Neural crest cell (in vitro differentiated cells): Measurements from ENCODE around the gene MIF. TPM values are rescaled to one million over a fixed set of nuclear protein-coding genes. Genes with fewer than 3 reads are reported as not detected.

Experiments
- DNase-seq: peaks from one replicate; pipeline ENCODE4 v3.0.0; 2021; ENCODE audit warnings: low read depth, mixed read lengths, low spot score
- H3K27ac Mint-ChIP-seq: one replicate; pipeline ENCODE4 v1.8.0; 2021; ENCODE audit warnings: mild to moderate bottlenecking, mixed read lengths; ENCODE audit not compliant: unreplicated experiment
- H3K27me3 Mint-ChIP-seq: 2 replicates; pipeline ENCODE4 v1.8.0; 2021; ENCODE audit warnings: low read depth, mild to moderate bottlenecking, mixed read lengths
- H3K36me3 Mint-ChIP-seq: 2 replicates; pipeline ENCODE4 v1.8.0; 2021; ENCODE audit warnings: low read depth, mild to moderate bottlenecking, mixed read lengths
- H3K4me1 Mint-ChIP-seq: 2 replicates; pipeline ENCODE4 v1.8.0; 2021; ENCODE audit warnings: mixed read lengths
- H3K4me3 Mint-ChIP-seq: one replicate; pipeline ENCODE4 v1.8.0; 2021; ENCODE audit warnings: mild to moderate bottlenecking, mixed read lengths
- H3K9me3 Mint-ChIP-seq: 2 replicates; pipeline ENCODE4 v1.8.0; 2021; ENCODE audit warnings: mixed read lengths
- CTCF ChIP-seq: fragments of 200-600 bp; sonication (generic); conservative IDR thresholded peaks from 2 replicates; pipeline ENCODE4 v1.5.0; 2021; ENCODE audit warnings: antibody characterized with exemption, mild to moderate bottlenecking
- total RNA-seq: library from RNA; stranded (reverse); gene quantifications from 2 replicates; pipeline ENCODE4 v1.2.1, GENCODE V29; 2021

Gene MIF
- total RNA-seq, 1 donor from 2014 or later = 642 TPM

- Mint-ChIP-seq H3K27ac (no peak overlapping the region), H3K4me3 (no peak overlapping the region), H3K36me3 (peaks cover 6% of the 10 kb centered on the region), H3K27me3 (no peaks in the 10 kb centered on the region), H3K9me3 (no peaks in the 10 kb centered on the region), H3K4me1 (no peaks in the 10 kb centered on the region)
- TF ChIP-seq CTCF = no peak
- DNase-seq = no peak
Measured at GRCh38 chr22:23878219-23878618, 16.0 kb upstream of the MIF start.

DNA sequence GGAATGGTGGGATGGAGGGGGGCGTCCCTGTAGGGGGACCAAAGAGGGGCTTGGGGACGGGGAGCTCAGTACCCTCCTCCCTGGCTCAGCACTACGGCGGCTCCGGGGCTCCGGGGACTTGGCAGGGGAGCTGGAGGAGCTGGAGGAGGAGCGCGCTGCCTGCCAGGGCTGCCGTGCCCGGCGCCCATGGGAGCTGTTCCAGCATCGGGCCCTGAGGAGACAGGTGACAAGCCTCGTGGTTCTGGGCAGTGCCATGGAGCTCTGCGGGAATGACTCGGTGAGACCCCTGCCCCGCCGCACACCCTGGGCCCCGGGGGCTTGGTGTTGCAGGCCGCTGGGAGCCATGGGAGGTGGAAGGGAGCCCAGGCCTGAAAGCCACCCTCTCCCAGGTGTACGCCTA, 11.8 kb upstream of the MIF start:
- no peak for TF ChIP-seq CTCF
- Mint-ChIP-seq H3K9me3 (no peaks in the 10 kb centered on the region), H3K4me1 (no peaks in the 10 kb centered on the region), H3K27me3 (no peaks in the 10 kb centered on the region), H3K36me3 (peaks cover 2% of the 10 kb centered on the region), H3K27ac (no peak overlapping the region), H3K4me3 (no peak overlapping the region)
- no peak for DNase-seq

GRCh38 chr22:23883658-23884057, 10.5 kb upstream of the MIF start:
- Mint-ChIP-seq H3K36me3 (peaks cover 2% of the 10 kb centered on the region), H3K4me1 (peaks cover 5% of the 10 kb centered on the region), H3K27ac (no peak overlapping the region), H3K9me3 (no peaks in the 10 kb centered on the region), H3K4me3 (no peak overlapping the region), H3K27me3 (no peaks in the 10 kb centered on the region)
- DNase-seq = no peak
- TF ChIP-seq CTCF = no peak

- Mint-ChIP-seq H3K27ac (no peak overlapping the region), H3K27me3 (no peaks in the 10 kb centered on the region), H3K9me3 (no peaks in the 10 kb centered on the region), H3K4me3 (no peak overlapping the region), H3K4me1 (peaks cover 6% of the 10 kb centered on the region), H3K36me3 (peaks cover 2% of the 10 kb centered on the region)
- TF ChIP-seq CTCF = no peak
- DNase-seq = no peak
Measured at GRCh38 chr22:23884140-23884539, 10.0 kb upstream of the MIF start.

- TF ChIP-seq CTCF = no peak
- H3K27me3 Mint-ChIP-seq = no peaks in the 10 kb centered on the region
- peak overlapping the region; percentile 38 for H3K4me3 Mint-ChIP-seq
- no peaks in the 10 kb centered on the region for H3K36me3 Mint-ChIP-seq
- peaks cover 17% of the 10 kb centered on the region for H3K4me1 Mint-ChIP-seq
- peaks cover 12% of the 10 kb centered on the region for H3K9me3 Mint-ChIP-seq
- H3K27ac Mint-ChIP-seq = peak overlapping the region; percentile 19
- DNase-seq = no peak
Measured at GRCh38 chr22:23888615-23889401, 5.4 kb upstream of the MIF start.
